Tracheal epithelial cell (primary cell): Measurements from ENCODE around the gene C2orf78. TPM values are rescaled to one million over a fixed set of nuclear protein-coding genes. Genes with fewer than 3 reads are reported as not detected.

ENCODE experiments used
- total RNA-seq: library from RNA; depleted of rRNA; stranded (reverse); fragments of >200 nt; gene quantifications from 2 replicates; pipeline ENCODE4 v1.2.1, GENCODE V29; 2014

C2orf78 gene, protein sequence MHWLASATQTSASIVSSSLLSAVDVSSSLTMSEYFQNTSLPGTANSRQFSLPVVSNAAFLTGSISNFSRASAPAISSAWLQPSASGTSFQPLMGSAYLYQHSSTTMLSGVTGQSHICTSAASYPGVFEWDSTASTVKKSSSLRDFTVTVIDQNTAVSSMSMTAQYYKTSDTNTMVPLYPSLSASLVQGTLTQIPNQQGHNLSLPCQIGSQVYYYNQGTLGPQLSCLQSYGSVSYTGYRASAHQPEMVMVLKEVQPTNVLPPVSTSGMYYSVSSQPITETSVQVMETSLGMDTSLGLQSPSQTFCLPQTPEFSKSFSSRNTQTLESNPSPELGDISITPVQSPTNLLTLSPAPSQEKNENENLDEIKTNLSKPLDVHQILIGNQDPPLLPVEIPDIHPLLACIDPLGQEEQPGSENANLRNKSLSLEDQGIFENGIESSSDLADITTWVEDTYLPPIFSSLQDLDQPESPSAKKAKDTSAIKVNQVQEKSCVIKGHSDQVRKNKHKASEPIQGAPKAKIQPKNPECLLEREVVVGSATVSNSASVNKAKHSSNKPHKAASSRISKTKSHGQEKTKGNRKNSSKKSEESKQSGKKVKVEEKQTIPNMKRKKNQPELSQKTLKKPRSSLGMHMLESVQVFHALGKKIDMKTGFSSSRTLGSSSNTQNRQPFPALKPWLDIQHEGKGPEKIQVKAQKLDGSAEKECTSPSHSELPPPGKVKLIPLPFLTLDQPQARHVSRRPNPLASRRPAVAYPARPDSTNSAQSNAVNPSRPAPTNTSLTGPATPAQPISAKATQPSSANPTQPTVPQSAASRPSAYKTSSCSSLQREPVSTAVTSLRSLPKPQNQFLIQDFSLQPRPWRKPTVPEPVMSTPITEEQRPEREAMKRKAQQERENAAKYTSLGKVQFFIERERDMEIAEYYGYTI
- not detected in 2 replicates for total RNA-seq

DNA sequence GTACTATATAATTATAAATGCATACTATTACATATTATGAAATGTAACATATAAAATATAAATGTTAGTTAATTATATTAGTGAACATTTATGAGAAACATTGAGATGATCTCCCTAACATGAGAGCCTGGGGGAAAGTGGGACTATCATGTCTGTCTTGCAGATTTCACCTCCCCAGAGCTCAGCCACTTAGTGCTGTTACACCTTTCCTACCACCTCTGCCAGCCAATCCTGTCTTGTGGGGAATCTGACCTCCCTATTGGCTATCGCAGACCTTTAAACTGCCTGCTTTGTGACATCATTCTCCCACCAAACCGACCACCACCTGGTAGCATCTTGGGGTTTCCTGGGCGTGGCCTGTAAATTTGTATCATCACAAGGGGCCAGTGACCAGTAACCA lies at the start of gene C2orf78:
C2orf78 (plus strand) TSS at position 301 of the 400 bp plus-strand sequence. CDS start 127 bp downstream, outside the sequence.

GRCh38 chr2:73736855-73737779 lies 46.9 kb upstream of the C2orf78 start, which contains the start of gene TPRKB:
TPRKB (minus strand) TSS chr2:73737345; CDS start chr2:73734569, 2,776 bp downstream.

DNA sequence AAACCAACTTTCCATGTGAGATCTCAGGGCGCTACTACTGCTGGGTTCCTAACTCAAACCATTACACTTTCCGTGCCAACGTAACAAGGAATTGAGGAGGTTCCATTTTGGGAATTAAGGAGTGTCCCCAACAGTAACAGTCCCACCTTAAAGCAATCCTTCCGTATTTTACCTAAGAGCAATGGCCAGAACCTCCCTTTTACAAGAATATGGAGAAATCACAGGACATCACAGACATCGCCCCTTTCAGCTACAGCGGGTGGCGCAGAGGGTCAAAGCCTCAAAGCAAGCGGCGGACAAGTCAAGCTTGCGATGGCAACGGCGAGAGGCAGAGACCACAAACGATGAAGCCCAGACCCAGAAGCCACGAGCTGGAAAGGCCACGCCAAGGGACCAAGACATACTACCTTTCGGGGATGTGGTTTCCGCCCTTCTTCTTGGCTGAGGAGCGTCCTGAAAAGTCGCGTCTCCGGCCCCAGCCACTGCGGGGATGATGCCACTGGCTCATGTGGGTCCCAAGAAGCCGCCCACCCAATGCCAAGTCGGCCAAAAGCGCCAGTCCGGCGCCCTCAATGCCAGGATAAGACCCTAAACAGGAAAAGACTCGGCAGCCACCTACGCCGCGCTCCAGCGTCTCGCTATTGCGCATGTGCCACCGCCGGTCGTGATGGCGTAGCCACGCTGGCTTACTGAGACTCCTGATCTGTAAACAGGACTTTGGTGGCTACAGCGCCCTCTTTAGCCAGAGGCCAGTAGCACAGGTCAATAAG lies 4.3 kb upstream of the C2orf78 start, which contains the start of gene DUSP11:
DUSP11 (minus strand) TSS at position 637 of the 770 bp plus-strand sequence; CDS start at position 508, 129 bp downstream.

GRCh38 chr2:73828818-73829570 lies 45.0 kb downstream of the C2orf78 start, which contains the start of gene STAMBP:
STAMBP (plus strand) TSS chr2:73828961; CDS start chr2:73830857, 1,896 bp downstream.

Other genes with a start within 250 kb of the C2orf78 start
- not detected in 2 replicates for gene NAT8, start 141.8 kb upstream of the C2orf78 start, total RNA-seq
- gene TPRKB, start 46.8 kb upstream of the C2orf78 start, total RNA-seq, result 22.9 and 27.1 TPM in 2 replicates
- 32.8 and 37.9 TPM in 2 replicates for gene DUSP11, start 4.1 kb upstream of the C2orf78 start, total RNA-seq
- 41.9 and 43.7 TPM in 2 replicates for gene STAMBP, start 44.8 kb downstream of the C2orf78 start, total RNA-seq
- not detected in 2 replicates for gene ACTG2, start 108.8 kb downstream of the C2orf78 start, total RNA-seq
- gene DGUOK, start 142.7 kb downstream of the C2orf78 start, total RNA-seq, result 53.0 and 56.5 TPM in 2 replicates
- 5.8 and 6.0 TPM in 2 replicates for gene TET3, start 200.7 kb downstream of the C2orf78 start, total RNA-seq